ENCODE measurements around the gene INPP4A.

DNA sequence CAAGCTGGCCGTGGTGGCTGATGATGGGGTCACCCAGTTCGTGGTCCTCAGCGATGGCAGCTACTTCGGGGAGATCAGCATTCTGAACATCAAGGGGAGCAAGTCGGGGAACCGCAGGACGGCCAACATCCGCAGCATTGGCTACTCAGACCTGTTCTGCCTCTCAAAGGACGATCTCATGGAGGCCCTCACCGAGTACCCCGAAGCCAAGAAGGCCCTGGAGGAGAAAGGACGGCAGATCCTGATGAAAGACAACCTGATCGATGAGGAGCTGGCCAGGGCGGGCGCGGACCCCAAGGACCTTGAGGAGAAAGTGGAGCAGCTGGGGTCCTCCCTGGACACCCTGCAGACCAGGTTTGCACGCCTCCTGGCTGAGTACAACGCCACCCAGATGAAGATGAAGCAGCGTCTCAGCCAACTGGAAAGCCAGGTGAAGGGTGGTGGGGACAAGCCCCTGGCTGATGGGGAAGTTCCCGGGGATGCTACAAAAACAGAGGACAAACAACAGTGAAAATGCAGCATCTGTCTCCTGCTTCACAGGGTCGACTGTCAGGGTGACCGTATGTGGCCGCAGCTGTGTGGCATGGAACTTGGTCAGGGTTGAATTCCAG is 47.8 kb upstream of the INPP4A start:
- TF ChIP-seq EZH2 (IDR thresholded peaks at IDR 0.05) (no peak), POLR2AphosphoS5 (IDR thresholded peaks at IDR 0.05; ENCODE audit: borderline replicate concordance, low read depth, low read length) (no peak), FOXP2 (optimal IDR thresholded peaks at IDR 0.05; ENCODE audit: control extremely low read depth, extremely low read length, insufficient read depth) (no peak)
